GM19467 (cell line): ENCODE data around the gene EMP2.
"Not testable (repeated sequence)": the region's sequence is repeated elsewhere in the genome, so short reads cannot be mapped to it uniquely, and the experiment has no call there.

Source experiments
- ATAC-seq: cut with Tn5 transposase; IDR thresholded peaks from one replicate; pipeline ENCODE4 v1.9.1; 2021; ENCODE audit warnings: mild to moderate bottlenecking, moderate library complexity; ENCODE audit not compliant: unreplicated experiment

The EMP2 gene, protein sequence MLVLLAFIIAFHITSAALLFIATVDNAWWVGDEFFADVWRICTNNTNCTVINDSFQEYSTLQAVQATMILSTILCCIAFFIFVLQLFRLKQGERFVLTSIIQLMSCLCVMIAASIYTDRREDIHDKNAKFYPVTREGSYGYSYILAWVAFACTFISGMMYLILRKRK

DNA sequence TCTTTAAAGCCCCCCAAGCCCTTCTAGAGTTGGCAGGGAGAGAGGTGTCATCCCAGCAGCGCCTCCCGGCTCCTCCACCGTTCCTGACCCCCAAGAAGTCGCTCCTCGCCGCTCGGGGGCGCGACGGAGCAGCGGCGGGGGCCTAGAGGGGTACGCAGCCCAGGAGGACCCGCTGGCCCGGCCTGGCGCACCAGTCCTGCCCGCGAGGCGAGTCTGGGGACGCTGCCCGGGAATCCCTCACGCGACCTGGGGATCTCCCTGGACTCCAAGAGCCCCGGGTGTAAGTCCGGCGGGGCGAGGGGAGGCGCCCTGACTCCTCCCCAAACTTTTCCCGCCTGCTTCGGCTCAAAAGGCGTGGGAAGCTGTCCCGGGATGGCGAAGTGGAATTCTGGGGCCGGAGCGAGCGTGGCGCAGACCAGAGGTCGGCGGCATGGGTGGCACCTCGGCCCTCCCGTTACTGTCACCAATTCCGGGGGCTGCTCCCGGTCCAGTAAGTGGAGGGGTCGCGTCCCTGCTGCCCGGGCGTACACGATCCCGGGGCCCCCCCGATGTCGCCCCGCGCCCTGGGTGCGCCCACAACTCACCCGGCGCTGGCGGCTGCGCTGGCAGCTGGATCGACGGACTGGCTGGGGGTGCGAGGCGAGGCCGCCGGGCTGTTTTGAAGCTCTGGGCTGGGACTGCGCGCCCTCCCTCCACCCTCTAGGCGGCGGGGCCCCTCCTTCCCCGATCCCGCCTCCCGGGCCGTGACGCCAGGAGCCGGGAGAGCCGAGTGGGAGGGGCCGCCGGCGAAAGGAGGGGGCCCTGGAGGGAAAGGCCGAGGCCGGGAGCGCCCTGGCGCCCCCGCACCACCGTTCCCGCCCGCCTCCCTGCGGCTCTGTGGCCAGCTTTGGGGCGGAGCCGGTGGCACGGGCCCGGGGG lies at the start of gene EMP2:
Gene EMP2 (minus strand): TSS at position 634 of the 918 bp plus-strand sequence. CDS start 32,981 bp downstream, outside the sequence.
- ATAC-seq = no peak

DNA sequence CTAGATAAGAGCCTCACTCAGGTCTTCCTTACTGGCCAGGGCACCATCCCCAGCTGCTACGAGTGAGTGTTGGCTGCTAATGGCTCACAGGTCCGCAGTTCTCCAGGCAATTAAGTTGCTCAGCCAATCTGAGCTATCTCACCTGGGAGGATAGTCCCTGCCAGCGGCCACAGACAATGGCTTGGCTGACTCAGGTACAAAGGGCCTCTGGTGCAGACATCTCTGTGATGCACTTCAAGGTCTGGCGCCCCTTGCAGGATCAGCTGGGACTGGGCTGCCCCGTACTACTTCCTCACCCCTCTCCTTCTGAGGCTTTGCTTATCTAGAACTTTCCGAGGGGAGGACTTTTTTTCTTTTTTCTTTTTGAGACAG lies 49.2 kb upstream of the EMP2 start:
- no peak for ATAC-seq

DNA sequence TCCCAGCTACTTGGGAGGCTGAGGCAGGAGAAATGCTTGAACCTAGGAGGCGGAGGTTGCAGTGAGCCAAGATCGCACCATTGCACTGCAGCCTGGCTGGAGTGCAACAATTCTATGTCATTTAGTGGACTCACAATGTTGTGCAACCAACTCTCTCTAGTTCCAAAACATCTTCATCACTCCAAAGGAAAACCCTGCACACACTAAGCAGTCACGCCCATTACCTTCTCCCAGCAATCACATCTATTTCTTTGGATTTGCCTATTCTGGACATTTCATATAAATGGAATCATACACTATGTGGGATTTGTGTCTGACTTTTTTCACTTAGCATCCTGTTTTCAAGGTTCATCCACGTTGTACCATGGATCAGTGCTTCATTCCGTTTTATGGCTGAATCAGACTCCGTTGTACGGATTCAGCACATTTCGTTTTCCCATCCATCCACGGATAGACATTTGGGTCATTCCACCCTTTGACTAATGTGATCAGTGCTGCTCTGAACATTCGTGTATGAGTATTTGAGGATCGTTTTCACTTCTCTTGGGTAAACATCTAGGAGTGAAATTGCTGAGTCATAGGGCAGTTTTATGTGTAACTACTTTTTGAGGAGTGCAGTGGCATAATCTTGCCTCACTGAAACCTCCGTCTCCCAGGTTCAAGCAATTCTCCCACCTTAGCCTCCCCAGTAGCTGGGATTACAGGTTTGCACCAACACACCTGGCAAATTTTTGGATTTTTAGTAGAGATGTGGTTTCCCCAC lies 45.4 kb upstream of the EMP2 start:
- ATAC-seq = no peak

DNA sequence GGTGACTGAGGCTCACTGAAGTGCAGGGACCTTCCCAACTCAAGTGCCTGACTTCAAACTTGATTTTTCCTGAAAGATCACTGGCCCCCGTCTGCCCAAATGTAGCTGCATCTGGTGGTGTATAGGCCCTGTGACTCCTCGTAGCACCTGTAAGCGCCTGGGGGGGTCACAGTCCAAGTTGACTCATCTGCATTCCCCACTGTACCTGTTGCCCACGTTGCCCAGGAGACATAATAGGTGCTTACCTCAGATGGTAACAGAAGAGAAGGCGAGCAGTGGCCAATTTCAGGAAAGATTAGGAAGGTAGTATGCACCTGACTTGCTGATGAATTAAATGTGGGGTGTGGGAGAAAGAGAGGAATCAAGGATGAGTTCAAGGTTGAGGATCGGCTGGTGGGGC lies 44.1 kb upstream of the EMP2 start:
- ATAC-seq = no peak

DNA sequence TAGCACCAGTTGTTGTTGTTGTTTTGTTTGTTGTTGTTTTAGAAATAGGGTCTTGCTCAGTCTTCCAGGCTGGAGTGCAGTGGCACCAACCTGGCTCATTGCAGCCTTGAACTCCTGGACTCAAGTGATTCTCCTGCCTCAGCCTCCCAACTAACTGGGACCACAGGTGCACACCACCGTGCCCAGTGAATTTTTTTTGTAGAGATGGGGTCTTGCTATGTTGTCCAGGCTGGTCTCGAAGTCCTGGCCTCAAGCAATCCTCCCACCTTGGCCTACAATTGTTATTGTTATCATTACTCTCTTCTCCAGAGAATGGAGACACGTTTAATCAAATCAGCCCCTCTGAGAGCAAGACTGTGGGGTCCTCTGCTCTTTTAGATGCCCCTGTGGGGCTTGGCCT lies 42.7 kb upstream of the EMP2 start:
- no peak for ATAC-seq

DNA sequence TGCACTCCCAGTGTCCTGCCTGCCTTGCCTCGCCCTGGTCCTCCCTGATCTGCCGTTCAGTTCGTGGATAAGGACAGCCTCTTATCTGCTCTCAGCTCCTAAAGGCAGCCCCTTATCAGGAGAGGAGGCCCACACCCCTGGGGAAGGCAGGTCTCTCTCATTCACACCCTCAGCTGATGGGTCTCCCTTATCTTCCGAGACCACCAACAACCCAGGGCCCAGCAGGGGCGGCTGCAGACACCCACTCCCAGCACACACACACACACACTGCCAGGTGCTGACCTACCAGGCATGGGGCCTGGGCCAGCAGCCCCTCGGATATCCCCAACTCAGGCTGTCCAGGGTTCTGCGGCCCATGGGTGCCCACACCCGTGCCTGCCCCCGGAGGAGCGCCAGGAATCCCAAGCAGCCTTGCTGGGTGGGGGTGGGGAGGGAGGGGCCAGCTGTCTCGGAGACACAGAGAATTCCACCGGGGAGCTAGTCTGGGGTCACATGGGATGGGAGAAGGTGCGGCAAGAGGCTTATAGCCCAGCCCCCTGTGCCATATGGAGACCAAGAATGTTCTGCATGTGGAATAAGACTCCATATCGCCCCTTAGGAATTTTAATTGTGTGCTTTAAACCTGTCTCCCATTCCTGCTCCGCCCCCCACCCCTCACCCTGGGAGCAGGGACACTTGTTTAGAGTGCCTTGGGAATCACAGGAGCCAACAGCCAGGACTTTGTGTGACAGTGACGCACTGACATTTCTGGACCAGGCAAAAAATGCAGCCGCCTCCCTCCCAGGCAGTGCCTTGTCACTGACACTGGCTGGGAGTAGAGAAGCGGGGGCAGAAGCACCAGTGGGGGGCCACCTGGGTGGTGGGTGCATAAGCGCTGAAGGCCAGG lies 41.9 kb upstream of the EMP2 start:
- no peak for ATAC-seq

DNA sequence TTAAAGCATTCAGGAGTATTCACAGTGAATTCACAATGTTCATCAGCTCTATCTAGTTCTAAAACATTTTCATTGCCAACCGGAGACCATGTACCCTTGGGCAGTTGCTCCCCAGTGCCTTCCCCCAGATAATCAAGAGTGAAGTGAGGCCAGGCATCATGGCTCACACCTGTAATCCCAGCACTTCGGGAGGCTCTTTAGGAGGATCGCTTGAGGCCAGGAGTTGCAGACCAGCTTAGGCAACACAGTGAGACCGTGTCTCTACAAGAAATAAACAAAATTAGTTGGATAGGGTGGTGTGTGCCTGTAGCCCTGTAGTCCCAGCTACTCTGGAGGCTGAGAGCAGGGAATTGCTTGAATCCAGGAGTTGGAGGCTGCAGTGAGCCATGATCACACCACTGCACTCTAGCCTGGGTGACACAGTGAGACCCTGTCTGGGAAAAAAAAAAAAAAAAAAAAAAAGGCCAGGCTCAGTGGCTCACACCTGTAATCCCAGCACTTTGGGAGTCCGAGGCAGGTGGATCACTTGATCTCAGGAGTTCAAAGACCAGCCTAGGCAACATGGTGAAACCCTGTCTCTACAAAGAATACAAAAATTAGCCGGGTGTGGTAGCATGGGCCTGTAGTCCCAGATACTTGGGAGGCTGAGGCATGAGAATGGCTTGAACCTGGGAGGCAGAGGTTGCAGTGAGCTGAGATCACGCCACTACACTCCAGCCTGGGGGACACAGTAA lies 41.0 kb upstream of the EMP2 start:
- ATAC-seq = not testable (repeated sequence)

DNA sequence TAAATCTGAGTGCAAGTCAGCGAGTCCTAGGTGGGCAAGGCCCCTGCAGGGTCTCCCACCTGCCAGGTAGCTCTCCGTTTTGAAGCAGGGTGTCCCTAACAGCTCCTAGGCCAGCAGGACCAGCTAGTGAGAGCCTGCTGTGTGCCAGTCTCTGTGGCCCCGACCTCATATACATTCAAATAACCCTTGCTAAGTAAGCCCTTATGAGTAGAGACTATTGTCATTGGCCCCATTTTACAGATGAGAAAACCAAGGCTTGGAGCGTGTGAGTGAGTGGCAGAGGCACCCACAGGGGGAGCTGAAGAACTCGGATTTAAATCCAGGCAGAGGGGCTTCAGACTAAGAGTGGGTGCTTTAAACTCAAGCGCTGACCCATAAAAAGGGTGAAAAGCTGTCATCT lies 39.7 kb upstream of the EMP2 start:
- ATAC-seq = no peak

DNA sequence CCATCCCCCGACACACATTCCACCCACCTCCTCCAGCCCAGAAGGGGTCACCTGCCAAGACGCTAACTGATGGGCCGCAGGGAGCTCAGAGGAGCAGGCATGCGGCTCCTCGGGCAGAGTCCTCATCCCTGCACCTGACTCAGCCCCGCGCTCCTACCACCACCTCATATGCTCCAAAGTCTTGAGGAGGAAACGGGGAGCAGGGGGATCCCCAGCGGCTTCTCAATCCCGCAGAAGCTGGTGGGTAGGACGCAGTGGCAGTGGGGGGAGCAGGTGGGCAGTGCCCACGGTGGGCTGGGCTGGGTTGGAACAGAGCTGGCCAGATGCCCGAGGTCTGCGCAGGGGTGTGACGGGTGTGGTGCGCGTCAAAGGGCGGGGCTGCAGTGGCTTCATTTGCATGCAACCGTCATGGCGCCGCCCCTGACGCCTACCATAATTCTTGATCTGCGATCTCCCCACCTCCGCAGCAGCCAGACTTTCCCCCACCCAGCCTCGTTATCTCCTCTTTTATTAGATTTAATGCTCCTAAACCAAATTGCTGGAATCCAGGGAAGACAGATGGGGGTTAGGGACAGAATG lies 39.0 kb upstream of the EMP2 start:
- no peak for ATAC-seq

DNA sequence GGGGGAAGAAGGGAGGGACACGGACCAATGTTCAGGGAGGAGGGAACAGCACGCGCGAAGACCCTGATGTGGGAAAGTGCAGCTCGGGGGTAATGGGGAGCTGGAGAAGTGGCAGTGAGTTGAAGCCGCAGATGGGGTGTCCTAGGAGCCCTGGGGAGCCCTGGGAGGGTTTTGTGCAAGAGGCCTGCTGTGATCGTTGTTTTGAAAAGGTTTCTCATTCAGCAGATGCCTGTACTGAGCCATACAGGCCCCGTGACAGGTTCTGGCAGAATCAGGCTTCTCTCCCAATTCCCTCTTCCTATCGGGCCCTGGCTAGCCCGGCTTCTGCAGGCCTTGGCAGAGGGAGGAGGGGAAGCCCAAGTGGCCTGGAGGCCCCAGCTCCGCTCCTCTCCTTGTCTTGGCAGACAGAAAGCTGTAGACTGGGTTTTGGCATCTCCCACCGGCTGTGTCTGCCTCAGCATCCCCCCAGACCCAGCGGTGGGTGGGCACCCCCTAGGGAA lies 38.4 kb upstream of the EMP2 start:
- ATAC-seq = no peak

DNA sequence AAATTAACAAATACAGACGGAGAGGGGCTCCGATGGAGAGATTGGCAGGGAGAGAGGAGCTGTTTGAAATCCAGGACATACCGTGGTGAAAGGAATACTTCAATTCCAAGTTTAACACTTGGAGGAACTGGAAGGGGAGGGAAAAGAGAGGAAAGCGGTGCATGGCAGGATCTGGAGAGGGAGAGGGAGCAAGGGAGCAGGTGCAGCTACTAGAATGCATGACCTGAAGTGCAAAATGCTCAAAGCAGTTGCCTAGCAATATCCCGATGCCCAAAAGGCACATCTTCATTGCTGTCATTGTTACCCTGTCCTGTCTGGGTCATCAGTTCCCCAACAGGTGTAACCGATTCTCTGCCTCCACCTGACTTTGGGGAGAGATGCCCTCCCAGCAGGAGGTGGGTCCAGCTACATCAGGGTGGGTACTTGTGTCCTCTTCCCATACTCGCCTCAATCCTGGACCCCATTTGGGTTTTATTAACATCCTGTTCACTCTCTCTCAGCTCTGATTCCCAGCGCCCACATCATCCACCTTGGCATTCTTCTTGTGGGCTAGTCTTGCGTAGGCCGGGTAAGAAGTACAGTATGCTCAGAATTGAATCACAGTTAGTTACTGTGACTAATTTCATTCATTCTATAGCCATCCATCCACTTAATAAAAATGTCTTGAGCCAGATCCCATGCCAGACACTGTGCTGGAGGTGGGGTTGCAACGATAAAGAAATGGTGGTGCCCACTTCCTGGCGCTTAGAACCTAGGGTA lies 37.4 kb upstream of the EMP2 start:
- ATAC-seq = no peak

DNA sequence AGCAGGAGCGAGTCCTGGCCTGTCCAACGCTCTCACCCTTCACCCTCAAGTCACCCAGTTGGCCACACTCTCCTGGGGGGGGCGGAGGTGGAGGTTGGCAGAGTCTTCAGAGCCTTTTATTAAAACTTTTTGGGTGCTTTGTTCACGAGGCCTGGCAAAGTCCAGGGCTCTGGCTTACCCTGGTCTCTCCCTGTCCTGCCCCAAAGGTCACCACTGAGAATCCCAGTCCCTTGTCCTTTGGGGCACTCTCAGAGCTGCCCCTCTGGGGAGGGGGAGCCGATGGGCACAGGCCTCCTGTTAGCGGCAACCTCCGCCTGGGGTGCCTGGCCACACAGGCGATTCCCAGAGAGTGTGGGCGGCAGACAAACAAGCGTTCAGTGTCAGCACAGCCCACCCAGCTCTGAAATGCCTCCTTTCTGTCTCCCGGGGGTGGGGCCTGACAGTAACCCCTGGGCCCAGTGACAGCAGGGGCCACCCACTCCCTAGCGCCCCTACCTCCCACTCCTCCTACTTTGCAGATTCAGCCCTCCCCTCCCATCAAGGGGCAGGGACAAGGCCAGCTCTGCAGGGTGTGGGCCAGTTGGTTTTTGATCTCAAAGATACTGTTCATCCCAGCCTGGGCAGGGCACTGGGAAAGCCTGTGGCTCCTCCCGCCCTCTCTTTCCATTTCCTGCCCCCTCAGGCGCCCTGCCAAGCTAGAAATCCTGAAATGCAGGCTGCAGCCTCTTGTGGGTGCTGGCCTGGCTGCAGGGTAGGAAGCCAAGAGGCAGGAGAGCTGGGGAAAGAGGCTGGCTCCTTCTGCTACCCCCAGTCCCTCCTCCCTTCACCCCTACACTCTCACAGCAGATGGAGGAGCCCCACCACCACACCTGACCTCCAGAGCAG lies 36.6 kb upstream of the EMP2 start:
- ATAC-seq = no peak

DNA sequence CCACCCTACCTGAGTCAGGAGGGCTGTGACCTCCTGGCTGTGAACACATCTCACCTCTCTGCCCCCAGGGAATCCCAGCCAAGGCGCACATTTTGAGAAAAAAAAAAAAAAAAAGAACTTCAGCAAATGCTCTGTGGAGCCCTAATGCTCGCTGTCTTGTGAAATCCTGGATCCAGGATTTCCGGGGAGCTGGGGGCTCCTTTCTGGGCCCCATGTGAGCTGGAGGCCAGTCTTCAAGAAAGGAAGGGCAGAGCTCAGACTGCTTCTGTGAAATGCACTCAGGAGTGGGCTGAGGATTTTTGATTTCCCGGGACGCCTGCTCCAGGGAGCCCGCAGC lies 36.0 kb upstream of the EMP2 start:
- ATAC-seq = no peak

DNA sequence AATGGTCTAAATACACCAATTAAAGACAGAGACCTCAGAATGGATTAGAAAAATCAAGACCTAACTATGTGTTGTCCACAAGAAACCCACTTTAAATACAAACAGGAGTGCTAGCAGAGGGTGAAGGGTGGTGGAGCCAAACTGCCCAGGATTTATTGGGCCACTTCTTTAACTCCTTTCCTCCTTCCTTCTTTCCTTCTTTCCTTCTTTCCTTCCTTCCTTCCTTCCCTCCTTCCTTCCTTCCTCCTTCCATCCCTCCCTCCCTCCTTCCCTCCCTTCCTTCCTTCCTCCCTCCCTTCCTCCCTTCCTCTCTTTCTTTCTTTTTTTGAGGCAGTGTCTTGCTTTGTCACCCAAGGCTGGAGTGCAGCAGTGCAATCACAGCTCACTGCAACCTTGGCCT lies 34.3 kb upstream of the EMP2 start:
- no peak for ATAC-seq

DNA sequence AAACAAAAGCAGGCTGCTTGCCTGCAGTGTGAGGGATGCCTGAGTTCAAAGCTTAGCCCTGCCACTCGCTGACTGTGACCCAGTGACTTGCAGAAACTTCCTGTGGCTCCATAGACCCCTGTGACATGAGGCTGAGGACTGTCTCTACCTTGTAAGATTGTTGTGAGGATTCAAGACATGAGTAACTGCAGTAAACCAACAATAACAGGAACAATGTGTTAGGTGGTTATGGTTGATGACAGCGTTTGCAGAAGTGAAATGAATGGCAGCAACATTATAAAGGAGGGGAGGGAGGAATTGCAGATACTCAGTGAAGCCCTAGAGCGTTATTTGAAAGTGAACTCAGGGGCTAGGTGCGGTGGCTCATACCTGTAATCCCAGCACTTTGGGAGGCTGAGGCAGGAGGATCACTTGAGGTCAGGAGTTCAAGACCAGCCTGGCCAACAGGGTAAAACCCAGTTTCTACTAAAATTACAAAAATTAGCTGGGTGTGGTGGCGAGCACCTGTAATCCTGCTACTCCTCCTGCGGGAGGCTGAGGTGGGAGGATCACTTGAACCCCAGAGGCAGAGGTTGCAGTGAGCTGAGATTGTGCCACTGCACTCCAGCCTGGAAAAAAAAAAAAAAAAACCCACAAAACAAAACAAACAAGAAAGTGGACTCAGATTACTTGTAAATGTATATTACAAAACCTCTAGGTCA lies 33.5 kb upstream of the EMP2 start:
- no peak for ATAC-seq

DNA sequence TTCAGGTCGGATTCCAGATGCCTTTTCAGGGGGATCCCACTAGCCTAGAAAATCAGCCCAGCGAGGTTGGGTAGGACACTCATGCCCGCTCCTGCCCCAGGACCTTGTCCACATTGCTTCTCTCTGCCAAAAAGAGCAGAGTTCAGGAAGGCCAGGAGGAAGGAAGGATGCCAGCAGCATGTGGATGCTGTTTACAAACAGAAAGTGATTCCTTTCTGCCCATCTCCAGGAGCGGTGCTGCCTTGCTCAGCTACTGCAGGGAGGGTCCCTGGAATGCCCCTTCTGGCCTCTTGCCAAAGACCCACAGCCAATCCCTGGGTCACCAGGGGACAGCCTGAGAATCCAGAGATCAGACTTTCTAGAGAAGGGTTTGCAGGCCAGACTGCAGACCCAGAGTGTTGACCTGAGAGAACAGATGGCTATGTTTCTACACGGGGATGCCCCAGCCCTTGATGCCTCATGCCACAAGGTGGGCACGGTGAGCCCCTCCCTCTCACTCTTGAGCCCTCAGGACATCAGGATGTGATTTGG lies 32.3 kb upstream of the EMP2 start:
- ATAC-seq = no peak

DNA sequence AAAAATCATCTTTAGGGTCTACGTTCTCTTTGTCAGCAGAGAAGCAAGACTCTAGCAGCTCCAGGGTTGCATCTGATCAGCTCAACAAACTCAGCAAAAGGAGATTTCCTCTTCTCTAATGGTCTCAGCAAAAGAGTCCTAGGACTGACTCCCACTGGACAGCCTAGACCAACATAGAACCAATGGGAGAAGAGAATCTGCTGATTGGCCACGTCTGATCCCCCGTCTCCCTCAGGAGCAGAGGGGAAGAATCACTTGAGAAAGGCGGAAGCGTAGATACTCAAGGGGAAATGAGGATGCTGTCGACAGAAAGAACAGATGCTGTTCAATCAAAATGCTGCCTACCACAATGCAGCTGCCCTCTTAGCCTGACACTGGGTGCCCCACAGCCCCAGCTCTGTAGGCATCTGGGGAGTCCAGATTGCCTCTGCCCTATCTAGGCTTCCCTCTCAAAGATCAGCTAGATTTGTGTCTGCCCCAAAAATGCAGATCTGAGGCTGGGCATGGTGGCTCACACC lies 31.5 kb upstream of the EMP2 start:
- no peak for ATAC-seq
